Measurements from ENCODE around the gene GFOD1.

GFOD1 gene

GRCh38 chr6:13508711-13509705 lies 21.6 kb upstream of the GFOD1 start:
- DNase-seq (ENCODE audit: insufficient read length): no peak
- no peak for FAIRE-seq
- no peak for TF ChIP-seq POLR2AphosphoS5 (IDR thresholded peaks at IDR 0.05; ENCODE audit: low read depth, low read length)
- TF ChIP-seq TAF1 (IDR thresholded peaks at IDR 0.05; ENCODE audit: borderline replicate concordance, low read depth, low read length): no peak

GRCh38 chr6:13507306-13507860 lies 20.0 kb upstream of the GFOD1 start:
- TF ChIP-seq POLR2A (IDR thresholded peaks at IDR 0.05; ENCODE audit: low read depth, low read length): no peak
- TF ChIP-seq POLR2AphosphoS5 (IDR thresholded peaks at IDR 0.05; ENCODE audit: low read depth, low read length): no peak
- no peak for TF ChIP-seq TAF1 (IDR thresholded peaks at IDR 0.05; ENCODE audit: borderline replicate concordance, low read depth, low read length)

GRCh38 chr6:13505345-13505734 lies 17.9 kb upstream of the GFOD1 start:
- FAIRE-seq: no peak
- DNase-seq (ENCODE audit: insufficient read length): no peak
- TF ChIP-seq TAF1 (IDR thresholded peaks at IDR 0.05; ENCODE audit: borderline replicate concordance, low read depth, low read length) (no peak), POLR2AphosphoS5 (IDR thresholded peaks at IDR 0.05; ENCODE audit: low read depth, low read length) (no peak), POLR2A (IDR thresholded peaks at IDR 0.05; ENCODE audit: low read depth, low read length) (no peak)

More at GRCh38 chr6:13507306-13507860, 20.0 kb upstream of the GFOD1 start:
- no peak for FAIRE-seq
- DNase-seq (ENCODE audit: insufficient read length): no peak

GRCh38 chr6:13504611-13505344 lies 17.4 kb upstream of the GFOD1 start:
- no peak for TF ChIP-seq POLR2AphosphoS5 (IDR thresholded peaks at IDR 0.05; ENCODE audit: low read depth, low read length)
- no peak for TF ChIP-seq POLR2A (IDR thresholded peaks at IDR 0.05; ENCODE audit: low read depth, low read length)
- TF ChIP-seq TAF1 (IDR thresholded peaks at IDR 0.05; ENCODE audit: borderline replicate concordance, low read depth, low read length): no peak
- FAIRE-seq: no peak
- DNase-seq (ENCODE audit: insufficient read length): no peak

GRCh38 chr6:13500915-13501314 lies 13.5 kb upstream of the GFOD1 start:
- TF ChIP-seq POLR2A (IDR thresholded peaks at IDR 0.05; ENCODE audit: low read depth, low read length) (no peak), POLR2AphosphoS5 (IDR thresholded peaks at IDR 0.05; ENCODE audit: low read depth, low read length) (no peak), TAF1 (IDR thresholded peaks at IDR 0.05; ENCODE audit: borderline replicate concordance, low read depth, low read length) (no peak)
- FAIRE-seq: no peak

GRCh38 chr6:13500264-13500663 lies 12.9 kb upstream of the GFOD1 start:
- TF ChIP-seq POLR2A (IDR thresholded peaks at IDR 0.05; ENCODE audit: low read depth, low read length) (no peak), TAF1 (IDR thresholded peaks at IDR 0.05; ENCODE audit: borderline replicate concordance, low read depth, low read length) (no peak), POLR2AphosphoS5 (IDR thresholded peaks at IDR 0.05; ENCODE audit: low read depth, low read length) (no peak)
- no peak for DNase-seq (ENCODE audit: insufficient read length)
- no peak for FAIRE-seq

More at GRCh38 chr6:13500915-13501314, 13.5 kb upstream of the GFOD1 start:
- no peak for DNase-seq (ENCODE audit: insufficient read length)

- no peak for DNase-seq (ENCODE audit: insufficient read length)
- TF ChIP-seq TAF1 (IDR thresholded peaks at IDR 0.05; ENCODE audit: borderline replicate concordance, low read depth, low read length) (no peak), POLR2AphosphoS5 (IDR thresholded peaks at IDR 0.05; ENCODE audit: low read depth, low read length) (no peak), POLR2A (IDR thresholded peaks at IDR 0.05; ENCODE audit: low read depth, low read length) (no peak)
- FAIRE-seq: peak; percentile 50
Observed at GRCh38 chr6:13496513-13497190, 9.3 kb upstream of the GFOD1 start.

GRCh38 chr6:13495818-13496217 lies 8.4 kb upstream of the GFOD1 start:
- DNase-seq (ENCODE audit: insufficient read length) (no peak), FAIRE-seq (no peak)
- TF ChIP-seq POLR2A (IDR thresholded peaks at IDR 0.05; ENCODE audit: low read depth, low read length) (no peak), TAF1 (IDR thresholded peaks at IDR 0.05; ENCODE audit: borderline replicate concordance, low read depth, low read length) (no peak), POLR2AphosphoS5 (IDR thresholded peaks at IDR 0.05; ENCODE audit: low read depth, low read length) (no peak)

GRCh38 chr6:13495112-13495776 lies 7.8 kb upstream of the GFOD1 start:
- TF ChIP-seq POLR2AphosphoS5 (IDR thresholded peaks at IDR 0.05; ENCODE audit: low read depth, low read length): no peak
- TF ChIP-seq TAF1 (IDR thresholded peaks at IDR 0.05; ENCODE audit: borderline replicate concordance, low read depth, low read length): no peak
- TF ChIP-seq POLR2A (IDR thresholded peaks at IDR 0.05; ENCODE audit: low read depth, low read length): no peak
- DNase-seq (ENCODE audit: insufficient read length) (no peak), FAIRE-seq (no peak)

GRCh38 chr6:13494137-13494536 lies 6.7 kb upstream of the GFOD1 start:
- TF ChIP-seq POLR2A (IDR thresholded peaks at IDR 0.05; ENCODE audit: low read depth, low read length) (no peak), TAF1 (IDR thresholded peaks at IDR 0.05; ENCODE audit: borderline replicate concordance, low read depth, low read length) (no peak), POLR2AphosphoS5 (IDR thresholded peaks at IDR 0.05; ENCODE audit: low read depth, low read length) (no peak)
- DNase-seq (ENCODE audit: insufficient read length) (no peak), FAIRE-seq (no peak)

Measured in GM12892 (cell line).